WTC11 (cell line): Measurements from ENCODE around the gene BPIFB4.

Source experiments
- CREB1 ChIP-seq: sonication (generic); formaldehyde crosslinking; IDR thresholded peaks from 2 replicates; pipeline ENCODE4 v1.8.0; 2023; ENCODE audit warnings: mild to moderate bottlenecking, missing genetic modification reagents
- FOXP1 ChIP-seq: sonication (generic); formaldehyde crosslinking; IDR thresholded peaks from 2 replicates; pipeline ENCODE4 v1.8.0; 2022; ENCODE audit warnings: missing genetic modification reagents, mild to moderate bottlenecking, moderate library complexity, borderline replicate concordance
- IRF2 ChIP-seq: sonication (generic); formaldehyde crosslinking; IDR thresholded peaks from 2 replicates; pipeline ENCODE4 v1.8.0; 2022; ENCODE audit warnings: low read depth, missing genetic modification reagents, borderline replicate concordance
- TEAD4 ChIP-seq: sonication (generic); formaldehyde crosslinking; IDR thresholded peaks from 2 replicates; pipeline ENCODE4 v1.8.0; 2022; ENCODE audit warnings: mild to moderate bottlenecking, missing genetic modification reagents
- TF ChIP-seq, protein P1 (sequence below): fragments of 200-600 bp; IDR thresholded peaks from 2 replicates; pipeline ENCODE4 v1.8.0; 2022; ENCODE audit warnings: antibody characterized with exemption
- TF ChIP-seq, protein P2 (sequence below): sonication (generic); formaldehyde crosslinking; IDR thresholded peaks from 2 replicates; pipeline ENCODE4 v1.8.0; 2023; ENCODE audit warnings: missing genetic modification reagents
- TF ChIP-seq, protein P3 (sequence below): sonication (generic); formaldehyde crosslinking; conservative IDR thresholded peaks from 2 replicates; pipeline ENCODE4 v1.8.1; 2023; ENCODE audit warnings: mild to moderate bottlenecking, low read depth, missing genetic modification reagents, moderate library complexity
- TF ChIP-seq, protein P4 (sequence below): sonication (generic); formaldehyde crosslinking; IDR thresholded peaks from 2 replicates; pipeline ENCODE4 v1.8.0; 2022; ENCODE audit warnings: mild to moderate bottlenecking, missing genetic modification reagents
- TF ChIP-seq, protein P5 (sequence below): fragments of 250-450 bp; sonication (Bioruptor Pico); conservative IDR thresholded peaks from 2 replicates; pipeline ENCODE4 v1.9.0; 2021; ENCODE audit warnings: mild to moderate bottlenecking
- TF ChIP-seq, protein P6 (sequence below): sonication (generic); formaldehyde crosslinking; IDR thresholded peaks from 2 replicates; pipeline ENCODE4 v1.8.1; 2023; ENCODE audit warnings: mild to moderate bottlenecking, missing genetic modification reagents, moderate library complexity
- TF ChIP-seq, protein P7 (sequence below): sonication (generic); formaldehyde crosslinking; IDR thresholded peaks from 2 replicates; pipeline ENCODE4 v1.8.1; 2023; ENCODE audit warnings: mild to moderate bottlenecking, missing genetic modification reagents

DNA sequence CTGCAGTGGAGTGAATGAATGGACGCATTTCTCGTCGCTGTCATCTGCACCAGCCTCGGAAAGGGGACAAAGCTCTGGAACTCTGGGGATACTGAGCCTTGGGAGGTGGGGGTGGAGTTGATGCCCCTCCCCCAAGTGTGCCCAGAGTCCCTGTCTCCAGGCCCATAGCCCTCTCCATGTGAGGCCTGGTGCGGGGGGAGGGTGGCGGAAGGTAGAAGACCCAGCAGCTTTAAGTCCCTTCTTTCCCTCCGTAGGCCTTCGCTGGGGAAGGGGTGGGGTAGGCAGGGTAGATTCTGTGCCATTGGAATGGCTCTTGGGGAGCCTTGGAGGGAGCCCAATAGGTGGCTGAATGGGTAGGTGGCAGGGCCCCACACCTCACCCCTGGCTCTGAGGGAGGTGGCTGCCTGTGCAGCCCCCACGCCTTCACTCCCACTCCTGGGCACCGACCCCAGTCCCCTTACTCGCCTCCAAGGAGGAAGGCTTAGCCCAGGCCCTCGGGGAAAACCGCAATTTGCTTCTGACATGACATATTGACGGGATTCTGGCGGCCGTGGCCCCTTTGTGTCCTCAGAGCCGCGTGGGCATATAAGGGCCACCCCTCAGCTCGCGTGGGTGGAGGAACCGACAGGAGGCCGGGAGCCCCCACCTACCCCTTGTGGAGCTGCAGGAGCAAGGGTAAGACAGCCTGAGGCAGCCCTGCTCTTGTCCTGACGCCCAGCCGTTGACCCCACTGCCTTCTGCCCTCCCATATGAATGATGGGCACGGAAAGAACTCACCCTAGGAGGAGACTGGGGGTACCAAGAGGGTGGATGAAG, 25.9 kb upstream of the BPIFB4 start, which contains the start of gene BPIFB3:
- TF ChIP-seq TEAD4 (no peak), FOXP1 (CRISPR knock-in tag) (no peak), IRF2 (no peak), CREB1 (no peak)
- TF ChIP-seq, protein P1, sequence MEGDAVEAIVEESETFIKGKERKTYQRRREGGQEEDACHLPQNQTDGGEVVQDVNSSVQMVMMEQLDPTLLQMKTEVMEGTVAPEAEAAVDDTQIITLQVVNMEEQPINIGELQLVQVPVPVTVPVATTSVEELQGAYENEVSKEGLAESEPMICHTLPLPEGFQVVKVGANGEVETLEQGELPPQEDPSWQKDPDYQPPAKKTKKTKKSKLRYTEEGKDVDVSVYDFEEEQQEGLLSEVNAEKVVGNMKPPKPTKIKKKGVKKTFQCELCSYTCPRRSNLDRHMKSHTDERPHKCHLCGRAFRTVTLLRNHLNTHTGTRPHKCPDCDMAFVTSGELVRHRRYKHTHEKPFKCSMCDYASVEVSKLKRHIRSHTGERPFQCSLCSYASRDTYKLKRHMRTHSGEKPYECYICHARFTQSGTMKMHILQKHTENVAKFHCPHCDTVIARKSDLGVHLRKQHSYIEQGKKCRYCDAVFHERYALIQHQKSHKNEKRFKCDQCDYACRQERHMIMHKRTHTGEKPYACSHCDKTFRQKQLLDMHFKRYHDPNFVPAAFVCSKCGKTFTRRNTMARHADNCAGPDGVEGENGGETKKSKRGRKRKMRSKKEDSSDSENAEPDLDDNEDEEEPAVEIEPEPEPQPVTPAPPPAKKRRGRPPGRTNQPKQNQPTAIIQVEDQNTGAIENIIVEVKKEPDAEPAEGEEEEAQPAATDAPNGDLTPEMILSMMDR: no peak
- TF ChIP-seq, protein P2, sequence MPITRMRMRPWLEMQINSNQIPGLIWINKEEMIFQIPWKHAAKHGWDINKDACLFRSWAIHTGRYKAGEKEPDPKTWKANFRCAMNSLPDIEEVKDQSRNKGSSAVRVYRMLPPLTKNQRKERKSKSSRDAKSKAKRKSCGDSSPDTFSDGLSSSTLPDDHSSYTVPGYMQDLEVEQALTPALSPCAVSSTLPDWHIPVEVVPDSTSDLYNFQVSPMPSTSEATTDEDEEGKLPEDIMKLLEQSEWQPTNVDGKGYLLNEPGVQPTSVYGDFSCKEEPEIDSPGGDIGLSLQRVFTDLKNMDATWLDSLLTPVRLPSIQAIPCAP (CRISPR knock-in tag): no peak
- TF ChIP-seq, protein P3, sequence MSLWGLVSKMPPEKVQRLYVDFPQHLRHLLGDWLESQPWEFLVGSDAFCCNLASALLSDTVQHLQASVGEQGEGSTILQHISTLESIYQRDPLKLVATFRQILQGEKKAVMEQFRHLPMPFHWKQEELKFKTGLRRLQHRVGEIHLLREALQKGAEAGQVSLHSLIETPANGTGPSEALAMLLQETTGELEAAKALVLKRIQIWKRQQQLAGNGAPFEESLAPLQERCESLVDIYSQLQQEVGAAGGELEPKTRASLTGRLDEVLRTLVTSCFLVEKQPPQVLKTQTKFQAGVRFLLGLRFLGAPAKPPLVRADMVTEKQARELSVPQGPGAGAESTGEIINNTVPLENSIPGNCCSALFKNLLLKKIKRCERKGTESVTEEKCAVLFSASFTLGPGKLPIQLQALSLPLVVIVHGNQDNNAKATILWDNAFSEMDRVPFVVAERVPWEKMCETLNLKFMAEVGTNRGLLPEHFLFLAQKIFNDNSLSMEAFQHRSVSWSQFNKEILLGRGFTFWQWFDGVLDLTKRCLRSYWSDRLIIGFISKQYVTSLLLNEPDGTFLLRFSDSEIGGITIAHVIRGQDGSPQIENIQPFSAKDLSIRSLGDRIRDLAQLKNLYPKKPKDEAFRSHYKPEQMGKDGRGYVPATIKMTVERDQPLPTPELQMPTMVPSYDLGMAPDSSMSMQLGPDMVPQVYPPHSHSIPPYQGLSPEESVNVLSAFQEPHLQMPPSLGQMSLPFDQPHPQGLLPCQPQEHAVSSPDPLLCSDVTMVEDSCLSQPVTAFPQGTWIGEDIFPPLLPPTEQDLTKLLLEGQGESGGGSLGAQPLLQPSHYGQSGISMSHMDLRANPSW (CRISPR knock-in tag): no peak
- TF ChIP-seq, protein P4, sequence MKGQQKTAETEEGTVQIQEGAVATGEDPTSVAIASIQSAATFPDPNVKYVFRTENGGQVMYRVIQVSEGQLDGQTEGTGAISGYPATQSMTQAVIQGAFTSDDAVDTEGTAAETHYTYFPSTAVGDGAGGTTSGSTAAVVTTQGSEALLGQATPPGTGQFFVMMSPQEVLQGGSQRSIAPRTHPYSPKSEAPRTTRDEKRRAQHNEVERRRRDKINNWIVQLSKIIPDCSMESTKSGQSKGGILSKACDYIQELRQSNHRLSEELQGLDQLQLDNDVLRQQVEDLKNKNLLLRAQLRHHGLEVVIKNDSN (CRISPR knock-in tag): no peak
- TF ChIP-seq, protein P5, sequence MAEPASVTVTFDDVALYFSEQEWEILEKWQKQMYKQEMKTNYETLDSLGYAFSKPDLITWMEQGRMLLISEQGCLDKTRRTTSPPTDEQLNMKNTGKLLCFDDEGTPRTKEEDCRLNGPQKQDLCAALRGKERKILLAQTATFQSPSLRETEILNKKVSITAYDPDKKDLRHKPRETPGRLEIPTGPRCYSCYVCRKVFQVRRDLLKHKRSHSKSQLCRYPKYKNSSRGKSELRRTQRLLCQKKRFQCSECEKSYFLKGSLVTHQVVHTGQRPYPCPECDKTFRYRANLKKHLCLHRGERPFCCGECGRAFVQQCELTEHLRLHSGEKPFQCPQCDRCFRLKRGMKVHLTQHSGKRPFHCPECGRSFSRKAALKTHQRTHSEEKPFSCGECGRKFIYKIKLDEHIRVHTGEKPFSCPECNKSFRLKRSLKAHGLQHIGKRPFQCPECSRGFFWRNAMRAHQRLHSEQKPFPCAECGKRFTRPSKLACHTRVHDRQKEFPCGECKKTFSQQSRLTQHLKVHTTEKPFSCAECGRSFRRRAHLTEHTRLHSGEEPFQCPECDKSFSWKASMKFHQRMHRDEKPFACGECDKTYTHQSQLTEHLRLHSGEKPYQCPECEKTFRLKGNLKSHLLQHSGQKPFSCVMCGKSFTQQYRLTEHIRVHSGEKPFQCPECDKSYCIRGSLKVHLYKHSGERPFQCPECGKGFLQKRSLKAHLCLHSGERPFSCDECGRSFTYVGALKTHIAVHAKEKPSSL (CRISPR knock-in tag): no peak
- TF ChIP-seq, protein P6, sequence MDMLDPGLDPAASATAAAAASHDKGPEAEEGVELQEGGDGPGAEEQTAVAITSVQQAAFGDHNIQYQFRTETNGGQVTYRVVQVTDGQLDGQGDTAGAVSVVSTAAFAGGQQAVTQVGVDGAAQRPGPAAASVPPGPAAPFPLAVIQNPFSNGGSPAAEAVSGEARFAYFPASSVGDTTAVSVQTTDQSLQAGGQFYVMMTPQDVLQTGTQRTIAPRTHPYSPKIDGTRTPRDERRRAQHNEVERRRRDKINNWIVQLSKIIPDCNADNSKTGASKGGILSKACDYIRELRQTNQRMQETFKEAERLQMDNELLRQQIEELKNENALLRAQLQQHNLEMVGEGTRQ: no peak
- TF ChIP-seq, protein P7, sequence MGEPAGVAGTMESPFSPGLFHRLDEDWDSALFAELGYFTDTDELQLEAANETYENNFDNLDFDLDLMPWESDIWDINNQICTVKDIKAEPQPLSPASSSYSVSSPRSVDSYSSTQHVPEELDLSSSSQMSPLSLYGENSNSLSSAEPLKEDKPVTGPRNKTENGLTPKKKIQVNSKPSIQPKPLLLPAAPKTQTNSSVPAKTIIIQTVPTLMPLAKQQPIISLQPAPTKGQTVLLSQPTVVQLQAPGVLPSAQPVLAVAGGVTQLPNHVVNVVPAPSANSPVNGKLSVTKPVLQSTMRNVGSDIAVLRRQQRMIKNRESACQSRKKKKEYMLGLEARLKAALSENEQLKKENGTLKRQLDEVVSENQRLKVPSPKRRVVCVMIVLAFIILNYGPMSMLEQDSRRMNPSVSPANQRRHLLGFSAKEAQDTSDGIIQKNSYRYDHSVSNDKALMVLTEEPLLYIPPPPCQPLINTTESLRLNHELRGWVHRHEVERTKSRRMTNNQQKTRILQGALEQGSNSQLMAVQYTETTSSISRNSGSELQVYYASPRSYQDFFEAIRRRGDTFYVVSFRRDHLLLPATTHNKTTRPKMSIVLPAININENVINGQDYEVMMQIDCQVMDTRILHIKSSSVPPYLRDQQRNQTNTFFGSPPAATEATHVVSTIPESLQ: no peak
